PC-3 (cell line): Measurements from ENCODE around the gene MAPKAP1. TPM values are rescaled to one million over a fixed set of nuclear protein-coding genes. Genes with fewer than 3 reads are reported as not detected.
A peak's percentile ranks its signal among the peaks of the same experiment; 100 is the strongest.

ENCODE experiments used
- ATAC-seq: fragments of 200-7000 bp; cut with Tn5 transposase; 2 replicates; pipeline ENCODE4 v1.9.1; 2020; ENCODE audit warnings: mild to moderate bottlenecking, moderate library complexity
- Bru-seq: library from RNA; stranded (reverse); fragments of 400-500 nt; gene quantifications from one replicate; lab custom pipeline; 2021; lab: Mats Ljungman, UMichigan
- BruChase-seq, 2 experiments: library from RNA; stranded (reverse); fragments of 400-500 nt; gene quantifications; one replicate each; lab custom pipeline; 2021; lab: Mats Ljungman, UMichigan
- BruUV-seq: library from RNA; stranded (reverse); fragments of 400-500 nt; replicated peaks from 2 replicates; lab custom pipeline; 2021; lab: Mats Ljungman, UMichigan
- CTCF ChIA-PET: fragments of 300-600 bp; sonication (Branson Sonifier 250); formaldehyde crosslinking; loops from one replicate; lab custom pipeline; 2022; ENCODE audit warnings: antibody characterized with exemption; lab: Charles Lee
- POLR2A ChIA-PET: fragments of 300-600 bp; sonication (Branson Sonifier 250); formaldehyde crosslinking; loops from one replicate; lab custom pipeline; 2022; ENCODE audit warnings: antibody characterized with exemption; ENCODE audit not compliant: unreplicated experiment; lab: Charles Lee
- DNase-seq: peaks from one replicate; pipeline ENCODE4 v3.0.0-alpha.2; 2015
- H2AFZ ChIP-seq: fragments of 300-600 bp; sonication (generic); 2 replicates; pipeline ENCODE4 v1.6.0; 2016; ENCODE audit warnings: antibody characterized with exemption, low read length
- H3F3A ChIP-seq: fragments of 300-600 bp; sonication (generic); one replicate; pipeline ENCODE4 v1.6.0; 2017; ENCODE audit warnings: antibody characterized with exemption, low read length, control low read depth, mild to moderate bottlenecking; ENCODE audit not compliant: unreplicated experiment
- H3K27ac ChIP-seq: fragments of 300-600 bp; sonication (generic); 2 replicates; pipeline ENCODE4 v1.5.1; 2016; ENCODE audit warnings: mild to moderate bottlenecking, low read length
- H3K27me3 ChIP-seq: fragments of 300-600 bp; sonication (generic); 2 replicates; pipeline ENCODE4 v1.6.1; 2016; ENCODE audit warnings: low read length, mixed read lengths
- H3K36me3 ChIP-seq: fragments of 300-600 bp; sonication (generic); 2 replicates; pipeline ENCODE4 v1.6.1; 2016; ENCODE audit warnings: low read depth, mixed run types, low read length, mixed read lengths
- H3K4me1 ChIP-seq: fragments of 300-600 bp; sonication (generic); 2 replicates; pipeline ENCODE4 v1.5.1; 2016; ENCODE audit warnings: low read length; ENCODE audit not compliant: insufficient read depth
- H3K4me2 ChIP-seq: fragments of 300-600 bp; sonication (generic); 2 replicates; pipeline ENCODE4 v1.6.0; 2016; ENCODE audit warnings: low read length
- H3K4me3 ChIP-seq: fragments of 300-600 bp; sonication (generic); 2 replicates; pipeline ENCODE4 v1.5.1; 2016; ENCODE audit warnings: mild to moderate bottlenecking, low read length, mixed read lengths
- H3K79me2 ChIP-seq: fragments of 300-600 bp; sonication (generic); 2 replicates; pipeline ENCODE4 v1.6.1; 2017; ENCODE audit warnings: low read length, mixed read lengths
- H3K9ac ChIP-seq: fragments of 300-600 bp; sonication (generic); 2 replicates; pipeline ENCODE4 v1.6.0; 2016; ENCODE audit warnings: mild to moderate bottlenecking, low read length
- H3K9me2 ChIP-seq: fragments of 300-600 bp; sonication (generic); replicated peaks from 2 replicates; pipeline ENCODE4 v1.6.1; 2016; ENCODE audit warnings: mixed run types, low read length, mixed read lengths
- H3K9me3 ChIP-seq: fragments of 300-600 bp; sonication (generic); 2 replicates; pipeline ENCODE4 v1.6.1; 2016; ENCODE audit warnings: low read length, mixed read lengths
- H4K20me1 ChIP-seq: fragments of 300-600 bp; sonication (generic); 2 replicates; pipeline ENCODE4 v1.6.1; 2016; ENCODE audit warnings: low read length, mixed read lengths
- CTCF ChIP-seq: fragments of 300-600 bp; sonication (generic); conservative IDR thresholded peaks from 2 replicates; pipeline ENCODE4 v1.5.1; 2017; ENCODE audit warnings: antibody characterized with exemption, low read depth, mild to moderate bottlenecking, low read length
- EZH2 ChIP-seq: fragments of 300-600 bp; sonication (generic); IDR thresholded peaks from one replicate; pipeline ENCODE4 v1.6.1; 2017; ENCODE audit warnings: antibody characterized with exemption, mild to moderate bottlenecking, low read length; ENCODE audit not compliant: unreplicated experiment
- EZH2phosphoT487 ChIP-seq: fragments of 300-600 bp; sonication (generic); IDR thresholded peaks from 2 replicates; pipeline ENCODE4 v1.6.1; 2018; ENCODE audit warnings: mild to moderate bottlenecking, antibody characterized with exemption, low read length, borderline replicate concordance
- intact Hi-C: fragments of 100-400 bp; cut with micrococcal nuclease; formaldehyde crosslinking; loops from 2 replicates; pipeline ENCODE4 v1.9.0; 2023
- long read RNA-seq: library from polyadenylated mRNA; unstranded; transcript quantifications from one replicate; pipeline ENCODE4 v2.0.0, GENCODE V29; 2021; ENCODE audit not compliant: unreplicated experiment
- total RNA-seq: library from RNA; depleted of rRNA; stranded (reverse); fragments of >200 nt; gene quantifications from 2 replicates; pipeline ENCODE4 v1.2.3, GENCODE V29; 2014; rRNA removed

The MAPKAP1 gene
- total RNA-seq (128 and 146 TPM in 2 replicates), Bru-seq, nascent RNA (percentile 75 among the genes with signal in this experiment), BruChase-seq, experiment 1, labeled RNA remaining after a 6-hour chase (percentile 65 among the genes with signal in this experiment), BruChase-seq, experiment 2, labeled RNA remaining after a 2-hour chase (percentile 65 among the genes with signal in this experiment)
- long read RNA-seq, transcript MAPKAP1-201 (12 exons, 3,395 nt), result major isoform, 73 of 203 reads
- long read RNA-seq, transcript MAPKAP1-202 (11 exons, 3,256 nt), result minor isoform, 44 of 203 reads
- long read RNA-seq, transcript MAPKAP1-205 (11 exons, 3,045 nt), result minor isoform, 8 of 203 reads
- long read RNA-seq, transcript MAPKAP1-208 (10 exons, 2,977 nt), result minor isoform, 8 of 203 reads
- long read RNA-seq, partial matches to known transcripts, result 24 of 203 reads
- long read RNA-seq, other reads (novel, unspliced or antisense), result 36 of 203 reads

- Histone ChIP-seq H3F3A (no peaks in the 10 kb centered on the region), H3K9me2 (no peaks in the 10 kb centered on the region), H3K4me3 (peak within 1 kb of the TSS; percentile 95), H3K36me3 (no peaks in the 10 kb centered on the region), H4K20me1 (no peaks in the 10 kb centered on the region), H2AFZ (peak within 1 kb of the TSS; percentile 73), H3K27me3 (no peaks in the 10 kb centered on the region), H3K4me2 (peak within 1 kb of the TSS; percentile 96), H3K79me2 (peaks cover 51% of the 10 kb centered on the region), H3K27ac (peak within 1 kb of the TSS; percentile 27), H3K9ac (peak within 1 kb of the TSS; percentile 96), H3K4me1 (peaks cover 19% of the 10 kb centered on the region), H3K9me3 (no peaks in the 10 kb centered on the region)
- POLR2A ChIA-PET, result interaction anchor here (0.6 to 0.9 kb wide), 8 partner anchors 32 to 1337 kb away, joined by 3 to 7 read pairs (median 3); no protein-coding TSS in a partner anchor
- peak; percentile 93 for DNase-seq
- no TSS peak for BruUV-seq
- ATAC-seq, result peak; percentile 100
- CTCF ChIA-PET, result interaction anchor here (0.6 kb wide), 2 partner anchors 114 to 194 kb away, joined by 3 read pairs; no protein-coding TSS in a partner anchor
- intact Hi-C loops, result no loop called here
- TF ChIP-seq EZH2phosphoT487, result no peak
- TF ChIP-seq CTCF, result no peak
- TF ChIP-seq EZH2, result no peak
Observed at GRCh38 chr9:125706651-125707471, at the start of gene MAPKAP1. MAPKAP1 (minus strand) TSS chr9:125707208; CDS start chr9:125672574, 34,634 bp downstream.

- Histone ChIP-seq H3K4me3 (no peak overlapping the region), H2AFZ (no peak overlapping the region), H3K27ac (no peak overlapping the region), H3K4me1 (peaks cover 14% of the 10 kb centered on the region), H3K9me3 (no peaks in the 10 kb centered on the region), H3K9me2 (no peaks in the 10 kb centered on the region), H4K20me1 (no peaks in the 10 kb centered on the region), H3K79me2 (no peaks in the 10 kb centered on the region), H3K36me3 (no peaks in the 10 kb centered on the region), H3K27me3 (no peaks in the 10 kb centered on the region), H3K9ac (no peak overlapping the region), H3K4me2 (no peak overlapping the region), H3F3A (no peaks in the 10 kb centered on the region)
- TF ChIP-seq EZH2phosphoT487 (no peak), EZH2 (no peak), CTCF (no peak)
- DNase-seq, result no peak
- POLR2A ChIA-PET, result no interaction called here
- intact Hi-C loops, result no loop called here
- no TSS peak for BruUV-seq
- CTCF ChIA-PET, result no interaction called here
- ATAC-seq, result no peak
Observed at GRCh38 chr9:125756518-125756917, 49.5 kb upstream of the MAPKAP1 start.
